Duodenal mucosa (tissue), 2 donors: ENCODE measurements around the gene NCEH1.
"Not testable (repeated sequence)": the region's sequence is repeated elsewhere in the genome, so short reads cannot be mapped to it uniquely, and the experiment has no call there.

ENCODE experiments used
- H3K27ac ChIP-seq: one replicate; pipeline ENCODE4 v1.7.0; 2013; ENCODE audit warnings: low read depth, low read length
- H3K27me3 ChIP-seq, 2 donors: one replicate each; pipeline ENCODE4 v1.7.0; 2013; ENCODE audit warnings: low read length in 2 of 2, control low read depth in 1 of 2; ENCODE audit not compliant: insufficient read depth in 2 of 2, control insufficient read depth in 1 of 2
- H3K36me3 ChIP-seq, 2 donors: one replicate each; pipeline ENCODE4 v1.7.0; 2013; ENCODE audit warnings: low read length in 2 of 2, control low read depth in 1 of 2; ENCODE audit not compliant: insufficient read depth in 2 of 2, control insufficient read depth in 1 of 2
- H3K4me1 ChIP-seq, 2 donors: one replicate each; pipeline ENCODE4 v1.7.0; 2013; ENCODE audit warnings: low read length in 2 of 2, control low read depth in 1 of 2; ENCODE audit not compliant: insufficient read depth in 2 of 2, control insufficient read depth in 1 of 2
- H3K4me3 ChIP-seq, 2 donors: one replicate each; pipeline ENCODE4 v1.7.0; 2013; ENCODE audit warnings: low read length in 2 of 2, low read depth in 1 of 2
- H3K9ac ChIP-seq, 2 donors: one replicate each; pipeline ENCODE4 v1.7.0; 2013; ENCODE audit warnings: low read length in 2 of 2, low read depth in 1 of 2
- H3K9me3 ChIP-seq, 2 donors: one replicate each; pipeline ENCODE4 v1.7.0; 2013; ENCODE audit warnings: low read length in 2 of 2, control low read depth in 1 of 2; ENCODE audit not compliant: control insufficient read depth in 1 of 2

Gene NCEH1

DNA sequence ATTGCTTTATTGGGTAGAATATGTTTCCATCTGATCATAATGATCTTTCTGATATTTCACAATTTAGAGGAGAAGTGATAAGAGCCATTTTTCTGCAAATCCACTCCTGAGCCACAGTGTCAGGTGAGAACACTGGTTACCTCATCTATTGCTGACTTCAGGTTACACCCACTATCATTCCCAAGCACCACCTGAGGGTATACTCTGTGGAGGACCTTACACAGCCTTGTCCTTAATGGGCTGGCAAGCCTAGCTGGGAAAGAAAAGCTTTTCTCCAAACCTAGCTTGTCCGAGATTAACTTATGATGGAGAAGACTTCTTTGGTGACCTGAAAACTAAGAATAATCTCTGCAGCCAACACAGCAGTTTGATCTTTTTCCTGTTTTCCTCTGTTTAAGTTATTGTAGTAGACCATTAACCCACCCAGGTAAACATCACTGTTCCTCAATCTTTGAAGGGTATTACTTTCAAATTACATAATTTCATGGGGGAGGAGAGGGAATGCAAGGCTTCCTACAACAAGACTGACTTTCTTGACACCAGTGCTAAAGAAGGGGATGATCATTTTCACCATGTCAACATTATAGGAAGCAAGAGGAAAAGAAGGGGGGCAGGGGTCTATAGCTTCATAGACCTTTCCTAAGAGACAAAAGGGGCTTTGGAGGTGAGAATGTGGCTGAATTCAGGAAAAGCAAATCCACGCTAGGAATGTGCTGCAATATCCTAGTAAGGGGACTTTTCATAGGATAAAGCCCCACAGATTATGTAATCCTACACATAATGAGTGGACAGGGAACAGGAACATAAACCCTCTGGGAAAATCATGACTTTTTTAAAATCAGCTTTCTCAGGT is 1.7 kb downstream of the NCEH1 start:
- peak overlapping the region in 1 of 2 donors; percentile 96 for H3K4me3 ChIP-seq
- no peaks in the 10 kb centered on the region for H3K27me3 ChIP-seq
- peak overlapping the region in 1 of 2 donors; percentile 78 for H3K9ac ChIP-seq
- no peaks in the 10 kb centered on the region for H3K9me3 ChIP-seq
- H3K4me1 ChIP-seq, result peaks cover 16 to 18% of the 10 kb centered on the region in 2 donors
- H3K36me3 ChIP-seq, result no peaks in the 10 kb centered on the region
- H3K27ac ChIP-seq, result no peak overlapping the region

GRCh38 chr3:172707967-172708366 is 2.9 kb downstream of the NCEH1 start:
- Histone ChIP-seq H3K36me3 (no peaks in the 10 kb centered on the region), H3K27ac (no peak overlapping the region), H3K27me3 (no peaks in the 10 kb centered on the region), H3K9ac (no peak overlapping the region), H3K4me3 (no peak overlapping the region), H3K4me1 (peaks cover 16 to 18% of the 10 kb centered on the region in 2 donors), H3K9me3 (no peaks in the 10 kb centered on the region)

DNA sequence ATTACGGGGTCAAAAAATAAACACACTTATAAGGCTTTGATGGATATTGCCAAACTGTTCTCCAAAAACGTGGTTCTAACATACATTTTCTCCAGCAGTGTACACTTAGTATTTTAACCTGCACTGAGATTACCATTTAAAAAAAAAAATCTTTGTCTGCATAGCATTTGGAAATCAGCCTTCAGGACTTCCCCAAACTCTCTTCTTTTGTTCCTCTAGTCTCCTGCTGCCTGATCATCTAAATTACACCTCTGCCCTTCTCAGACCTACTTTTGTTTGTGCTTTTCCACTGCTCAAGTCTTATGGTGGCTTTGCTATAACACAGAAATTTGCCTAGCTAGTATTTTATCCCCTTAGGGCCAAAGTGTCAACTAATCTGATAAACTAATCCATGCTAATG is 3.8 kb downstream of the NCEH1 start:
- no peaks in the 10 kb centered on the region for H3K9me3 ChIP-seq
- H3K36me3 ChIP-seq, result no peaks in the 10 kb centered on the region
- no peaks in the 10 kb centered on the region for H3K27me3 ChIP-seq
- H3K9ac ChIP-seq, result no peak overlapping the region
- peaks cover 16 to 18% of the 10 kb centered on the region in 2 donors for H3K4me1 ChIP-seq
- H3K4me3 ChIP-seq, result no peak overlapping the region
- H3K27ac ChIP-seq, result no peak overlapping the region

GRCh38 chr3:172705170-172705569 is 5.7 kb downstream of the NCEH1 start:
- no peak overlapping the region for H3K27ac ChIP-seq
- H3K27me3 ChIP-seq, result no peaks in the 10 kb centered on the region
- no peaks in the 10 kb centered on the region for H3K36me3 ChIP-seq
- H3K4me1 ChIP-seq, result peaks cover 11 to 16% of the 10 kb centered on the region in 2 donors
- no peaks in the 10 kb centered on the region for H3K9me3 ChIP-seq
- no peak overlapping the region for H3K4me3 ChIP-seq
- H3K9ac ChIP-seq, result no peak overlapping the region

- peaks cover 3 to 5% of the 10 kb centered on the region in 2 donors for H3K4me1 ChIP-seq
- H3K4me3 ChIP-seq, result no peak overlapping the region
- H3K27me3 ChIP-seq, result no peaks in the 10 kb centered on the region
- no peaks in the 10 kb centered on the region for H3K36me3 ChIP-seq
- H3K9ac ChIP-seq, result no peak overlapping the region
- no peak overlapping the region for H3K27ac ChIP-seq
- H3K9me3 ChIP-seq, result no peaks in the 10 kb centered on the region
Measured at GRCh38 chr3:172704001-172704400, 6.9 kb downstream of the NCEH1 start.

DNA sequence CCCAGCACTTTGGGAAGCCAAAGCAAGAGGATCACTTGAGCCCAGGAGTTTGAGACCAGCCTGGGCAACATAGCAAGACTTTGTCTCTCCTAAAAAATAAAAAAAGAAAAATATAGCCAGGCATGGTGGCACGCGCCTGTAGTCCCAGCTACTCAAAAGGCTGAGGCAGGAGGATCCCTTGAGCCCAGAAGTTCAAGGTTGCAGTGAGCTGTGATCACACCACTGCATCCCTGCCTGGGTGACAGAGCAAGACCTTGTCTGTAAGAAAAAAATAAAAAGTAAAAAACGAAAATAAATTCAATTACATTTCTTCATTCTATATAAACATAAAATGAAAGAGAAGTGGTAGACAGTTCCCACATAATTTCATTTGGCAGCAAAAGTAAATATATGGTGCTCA is 8.1 kb downstream of the NCEH1 start:
- H3K27ac ChIP-seq, result not testable (repeated sequence)

DNA sequence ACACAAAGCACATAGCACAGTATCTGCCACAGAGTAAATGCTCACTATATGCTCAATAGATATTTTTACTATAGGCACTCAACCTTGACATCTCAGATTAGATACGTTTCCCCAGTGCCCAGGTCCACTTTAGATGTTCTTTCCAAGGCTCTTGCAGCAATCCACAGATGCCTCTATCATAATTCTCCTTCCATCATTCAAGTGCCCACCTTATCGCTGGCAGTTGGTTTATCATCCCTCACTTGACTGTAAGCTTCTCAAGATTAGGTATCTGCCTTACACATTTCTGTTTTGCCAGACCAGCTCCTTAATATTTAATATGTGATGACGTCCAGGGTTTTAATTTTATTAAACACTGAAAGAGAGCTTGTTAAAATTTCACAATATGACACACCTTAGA is 8.6 kb downstream of the NCEH1 start:
- Histone ChIP-seq H3K27me3 (no peaks in the 10 kb centered on the region), H3K9me3 (no peaks in the 10 kb centered on the region), H3K4me1 (peaks cover 3 to 10% of the 10 kb centered on the region in 2 donors), H3K36me3 (no peaks in the 10 kb centered on the region), H3K9ac (no peak overlapping the region), H3K4me3 (no peak overlapping the region), H3K27ac (no peak overlapping the region)

More for the DNA sequence above, 8.1 kb downstream of the NCEH1 start:
- not testable (repeated sequence) for H3K4me3 ChIP-seq, H3K36me3 ChIP-seq, H3K27me3 ChIP-seq, H3K9ac ChIP-seq, H3K9me3 ChIP-seq
- H3K4me1 ChIP-seq, result peaks cover 3 to 10% of the 10 kb centered on the region in 2 donors

GRCh38 chr3:172701751-172702150 is 9.1 kb downstream of the NCEH1 start:
- no peak overlapping the region for H3K27ac ChIP-seq
- H3K36me3 ChIP-seq, result no peaks in the 10 kb centered on the region
- H3K4me3 ChIP-seq, result no peak overlapping the region
- no peak overlapping the region for H3K9ac ChIP-seq
- no peaks in the 10 kb centered on the region for H3K9me3 ChIP-seq
- peaks cover 3 to 10% of the 10 kb centered on the region in 2 donors for H3K4me1 ChIP-seq
- H3K27me3 ChIP-seq, result no peaks in the 10 kb centered on the region

DNA sequence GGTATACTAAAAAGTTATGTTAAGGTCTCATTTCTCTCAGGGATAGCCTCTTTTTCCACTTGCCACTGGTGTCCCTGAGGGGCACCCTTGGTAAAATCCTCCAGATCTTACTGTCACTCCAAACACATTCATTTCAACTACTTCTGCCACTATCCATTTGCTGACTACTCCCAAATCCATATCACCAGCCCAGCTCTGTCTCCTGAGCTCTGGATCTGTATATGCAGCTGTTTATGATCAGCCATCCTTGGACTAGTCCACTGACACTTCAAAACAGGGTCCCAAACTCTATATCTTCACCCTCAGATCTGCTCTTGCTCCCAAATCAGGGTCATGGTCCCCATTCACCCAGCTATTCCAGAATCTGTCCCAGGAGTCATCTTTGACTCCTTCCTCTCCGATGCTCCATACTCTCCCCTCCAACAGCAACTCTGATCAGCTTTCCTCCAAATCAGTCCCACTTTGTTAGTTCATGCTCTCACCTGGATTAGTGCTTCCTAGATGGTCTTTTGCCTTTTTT is 9.9 kb downstream of the NCEH1 start:
- Histone ChIP-seq H3K27me3 (no peaks in the 10 kb centered on the region), H3K27ac (no peak overlapping the region), H3K4me3 (no peak overlapping the region), H3K36me3 (no peaks in the 10 kb centered on the region), H3K9me3 (no peaks in the 10 kb centered on the region), H3K9ac (no peak overlapping the region), H3K4me1 (peaks cover 3 to 16% of the 10 kb centered on the region in 2 donors)

DNA sequence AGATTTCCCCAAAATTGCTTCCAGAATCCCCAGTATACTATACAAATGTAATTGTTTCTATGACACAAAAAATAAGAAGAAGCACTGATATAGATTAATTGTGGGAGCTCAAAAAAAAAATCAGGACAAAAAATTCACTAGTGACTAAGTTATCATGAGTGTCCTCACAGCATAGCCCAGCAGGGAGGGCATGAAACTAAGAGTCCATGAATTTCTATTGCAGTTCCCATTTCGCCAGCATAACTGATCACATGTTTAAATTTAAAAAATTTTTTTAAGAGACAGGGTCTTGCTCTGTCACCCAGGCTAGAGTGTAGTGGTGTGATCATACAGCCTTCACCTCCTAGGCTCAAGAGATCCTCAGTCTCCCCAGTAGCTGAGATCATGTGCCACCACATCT is 10.6 kb downstream of the NCEH1 start:
- Histone ChIP-seq H3K4me1 (peaks cover 5 to 18% of the 10 kb centered on the region in 2 donors), H3K36me3 (no peaks in the 10 kb centered on the region), H3K4me3 (no peak overlapping the region), H3K9me3 (no peaks in the 10 kb centered on the region), H3K27me3 (no peaks in the 10 kb centered on the region), H3K9ac (no peak overlapping the region), H3K27ac (no peak overlapping the region)
